GM12875 (cell line): ENCODE data around the gene INF2.

Experiments used
- H3K4me3 ChIP-seq: one replicate; pipeline ENCODE4 v1.5.1; 2011; ENCODE audit warnings: low read depth, low read length, control low read depth
- TF ChIP-seq, protein P1 (sequence below): IDR thresholded peaks from 2 replicates; pipeline ENCODE4 v1.5.1; 2011; ENCODE audit warnings: low read depth, mild to moderate bottlenecking, control low read depth, inconsistent platforms, low read length, moderate library complexity, borderline replicate concordance; ENCODE audit not compliant: insufficient read depth

The INF2 gene

GRCh38 chr14:104684449-104684821 lies 5.0 kb upstream of the INF2 start:
- H3K4me3 ChIP-seq = no peak overlapping the region
- TF ChIP-seq, protein P1, sequence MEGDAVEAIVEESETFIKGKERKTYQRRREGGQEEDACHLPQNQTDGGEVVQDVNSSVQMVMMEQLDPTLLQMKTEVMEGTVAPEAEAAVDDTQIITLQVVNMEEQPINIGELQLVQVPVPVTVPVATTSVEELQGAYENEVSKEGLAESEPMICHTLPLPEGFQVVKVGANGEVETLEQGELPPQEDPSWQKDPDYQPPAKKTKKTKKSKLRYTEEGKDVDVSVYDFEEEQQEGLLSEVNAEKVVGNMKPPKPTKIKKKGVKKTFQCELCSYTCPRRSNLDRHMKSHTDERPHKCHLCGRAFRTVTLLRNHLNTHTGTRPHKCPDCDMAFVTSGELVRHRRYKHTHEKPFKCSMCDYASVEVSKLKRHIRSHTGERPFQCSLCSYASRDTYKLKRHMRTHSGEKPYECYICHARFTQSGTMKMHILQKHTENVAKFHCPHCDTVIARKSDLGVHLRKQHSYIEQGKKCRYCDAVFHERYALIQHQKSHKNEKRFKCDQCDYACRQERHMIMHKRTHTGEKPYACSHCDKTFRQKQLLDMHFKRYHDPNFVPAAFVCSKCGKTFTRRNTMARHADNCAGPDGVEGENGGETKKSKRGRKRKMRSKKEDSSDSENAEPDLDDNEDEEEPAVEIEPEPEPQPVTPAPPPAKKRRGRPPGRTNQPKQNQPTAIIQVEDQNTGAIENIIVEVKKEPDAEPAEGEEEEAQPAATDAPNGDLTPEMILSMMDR = no peak

- TF ChIP-seq, protein P1 = no peak
Measured at GRCh38 chr14:104685216-104685997, 4.0 kb upstream of the INF2 start.

DNA sequence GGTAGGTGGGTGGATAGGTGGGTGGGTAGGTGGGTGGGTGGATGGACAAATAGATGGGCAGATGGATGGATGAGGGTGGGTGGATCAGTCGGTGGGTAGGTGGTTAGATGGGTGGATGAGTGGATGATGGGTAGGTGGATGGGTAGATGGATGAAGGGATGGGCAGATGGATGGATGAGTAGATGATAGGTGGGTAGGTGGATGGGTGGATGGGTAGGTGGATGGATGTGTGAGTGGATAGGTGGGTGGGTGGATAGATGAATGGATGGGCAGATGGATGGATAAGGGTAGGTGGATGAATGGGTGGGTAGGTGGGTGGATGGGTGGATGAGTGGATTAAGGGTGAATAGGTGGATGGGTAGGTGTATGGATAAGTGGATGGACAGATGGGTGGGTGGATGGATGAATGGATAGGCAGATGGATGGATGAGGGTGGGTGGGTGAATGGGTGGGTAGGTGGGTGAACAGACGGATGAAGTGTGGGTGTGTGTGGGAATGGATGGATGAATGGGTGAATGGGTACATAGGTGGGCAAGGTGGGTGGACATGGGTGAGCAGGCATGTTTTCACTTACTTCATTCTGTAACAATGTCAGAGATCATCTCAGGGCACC lies 3.3 kb upstream of the INF2 start:
- no peak overlapping the region for H3K4me3 ChIP-seq
- TF ChIP-seq, protein P1 = no peak

More at GRCh38 chr14:104685216-104685997, 4.0 kb upstream of the INF2 start:
- no peak overlapping the region for H3K4me3 ChIP-seq

- TF ChIP-seq, protein P1 = no peak
- no peak overlapping the region for H3K4me3 ChIP-seq
Measured at GRCh38 chr14:104686624-104687517, 2.5 kb upstream of the INF2 start.

DNA sequence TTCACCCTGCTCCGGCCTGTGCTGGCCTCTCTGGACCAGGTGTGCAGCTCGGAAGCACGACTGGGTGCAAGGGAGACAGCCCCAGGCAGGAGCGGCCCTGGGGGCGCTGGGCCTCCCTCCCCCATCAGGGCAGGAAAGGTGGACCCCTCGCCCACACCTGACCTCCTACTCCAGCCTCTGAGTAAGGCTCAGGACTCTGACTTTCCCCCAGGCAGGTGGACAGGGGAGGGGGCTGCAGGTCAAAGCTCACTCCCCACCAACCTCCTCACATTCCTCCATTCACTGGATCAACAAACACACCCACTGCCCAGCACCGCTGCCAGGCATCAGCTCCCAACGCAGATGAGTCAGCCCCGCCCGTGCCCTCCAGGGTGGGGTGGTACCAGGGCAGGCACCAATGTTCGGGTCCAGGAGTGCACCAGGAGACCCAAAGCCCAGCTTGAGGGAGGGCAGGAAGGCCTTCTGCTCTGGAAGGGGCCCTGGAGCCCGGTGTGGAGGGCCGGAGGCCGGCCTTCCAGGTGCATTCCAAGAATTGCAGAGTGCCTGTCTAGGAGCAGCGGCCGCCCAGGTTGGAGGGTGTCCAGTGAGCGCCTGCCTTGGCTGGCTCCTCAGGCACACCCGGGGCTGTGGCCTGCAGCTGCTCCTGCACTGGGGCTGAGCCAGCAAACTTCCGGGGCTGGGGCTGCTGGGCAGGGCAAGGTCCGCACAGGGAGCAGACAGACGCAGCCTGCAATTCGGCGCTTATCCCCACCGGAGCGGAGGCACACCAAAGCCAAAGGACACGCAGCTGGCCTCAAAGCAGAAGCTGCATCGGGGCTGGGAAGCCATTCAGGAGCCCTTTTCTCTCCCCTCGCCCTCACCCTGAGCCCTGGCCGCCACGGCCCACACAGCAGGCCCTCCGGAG lies 1.6 kb upstream of the INF2 start:
- TF ChIP-seq, protein P1 = no peak
- H3K4me3 ChIP-seq = no peak overlapping the region

DNA sequence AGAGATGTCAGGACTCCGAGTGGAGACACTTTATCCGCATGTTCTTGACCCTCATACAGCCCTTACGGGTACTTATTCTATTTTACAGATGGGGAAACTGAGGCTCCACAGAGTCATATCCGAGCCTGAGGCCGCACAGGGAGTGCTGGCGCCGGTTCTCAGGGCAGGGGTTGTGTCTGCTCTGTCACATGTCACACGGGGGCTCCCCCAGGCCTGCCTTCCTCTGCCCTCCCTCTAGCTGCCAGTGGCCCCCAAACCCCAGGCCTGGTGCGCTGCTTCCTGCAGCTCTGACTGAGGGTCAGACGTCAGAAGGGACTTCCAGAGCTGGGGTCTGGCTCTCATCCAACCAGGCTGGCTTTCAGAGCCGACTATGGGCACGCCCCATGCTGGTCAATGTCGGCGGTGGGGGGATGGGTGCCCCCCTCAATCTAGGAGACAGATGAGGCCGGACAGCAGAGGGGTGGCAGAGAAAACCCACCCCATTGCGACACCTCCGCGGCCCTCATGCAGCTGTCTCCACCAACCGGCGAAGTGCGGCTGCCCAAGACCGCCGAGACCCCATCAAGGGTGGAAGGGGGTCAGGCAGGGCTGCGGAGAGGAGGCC lies 811 bp upstream of the INF2 start:
- TF ChIP-seq, protein P1 = no peak
- H3K4me3 ChIP-seq = no peak overlapping the region
